Effector CD8-positive, alpha-beta T cell (primary cell): ENCODE results near the gene LHPP.

Source experiments
- DNase-seq: peaks from one replicate; lab custom pipeline; 2025; lab: John Stamatoyannopoulos, UW

LHPP gene

GRCh38 chr10:124447751-124448466 is 13.7 kb upstream of the LHPP start:
- DNase-seq: no peak

GRCh38 chr10:124448696-124449169 is 12.9 kb upstream of the LHPP start:
- no peak for DNase-seq

- no peak for DNase-seq
Measured at GRCh38 chr10:124449170-124450011, 12.2 kb upstream of the LHPP start.

GRCh38 chr10:124450012-124450782 is 11.4 kb upstream of the LHPP start, which contains the start of gene NKX1-2:
NKX1-2 (minus strand) TSS chr10:124450035; CDS start chr10:124449943, 92 bp downstream.
- DNase-seq: no peak

GRCh38 chr10:124450783-124451057 is 10.9 kb upstream of the LHPP start:
- no peak for DNase-seq

- no peak for DNase-seq
Measured at GRCh38 chr10:124451276-124451675, 10.3 kb upstream of the LHPP start.

GRCh38 chr10:124453960-124454610 is 7.5 kb upstream of the LHPP start:
- DNase-seq: no peak

GRCh38 chr10:124455441-124455840 is 6.2 kb upstream of the LHPP start:
- DNase-seq: no peak

GRCh38 chr10:124458473-124458872 is 3.1 kb upstream of the LHPP start:
- no peak for DNase-seq

GRCh38 chr10:124458889-124459288 is 2.7 kb upstream of the LHPP start:
- no peak for DNase-seq

GRCh38 chr10:124459395-124459794 is 2.2 kb upstream of the LHPP start:
- DNase-seq: no peak

GRCh38 chr10:124460144-124460543 is 1.5 kb upstream of the LHPP start:
- no peak for DNase-seq

GRCh38 chr10:124462348-124462695 is 699 bp downstream of the LHPP start:
- no peak for DNase-seq

GRCh38 chr10:124464028-124464965 is 2.7 kb downstream of the LHPP start:
- no peak for DNase-seq

GRCh38 chr10:124465003-124465776 is 3.6 kb downstream of the LHPP start:
- DNase-seq: no peak

GRCh38 chr10:124465777-124466488 is 4.3 kb downstream of the LHPP start:
- DNase-seq: no peak

GRCh38 chr10:124467165-124467564 is 5.5 kb downstream of the LHPP start:
- no peak for DNase-seq

GRCh38 chr10:124468624-124469023 is 7.0 kb downstream of the LHPP start:
- DNase-seq: no peak

GRCh38 chr10:124469956-124470484 is 8.4 kb downstream of the LHPP start:
- DNase-seq: no peak
